Measurements from ENCODE around the gene AP2A2. TPM values are rescaled to one million over a fixed set of nuclear protein-coding genes. Genes with fewer than 3 reads are reported as not detected.

Gene AP2A2
- total RNA-seq, 2 experiments from 2014 or later = 45.9 to 46.6 TPM

DNA sequence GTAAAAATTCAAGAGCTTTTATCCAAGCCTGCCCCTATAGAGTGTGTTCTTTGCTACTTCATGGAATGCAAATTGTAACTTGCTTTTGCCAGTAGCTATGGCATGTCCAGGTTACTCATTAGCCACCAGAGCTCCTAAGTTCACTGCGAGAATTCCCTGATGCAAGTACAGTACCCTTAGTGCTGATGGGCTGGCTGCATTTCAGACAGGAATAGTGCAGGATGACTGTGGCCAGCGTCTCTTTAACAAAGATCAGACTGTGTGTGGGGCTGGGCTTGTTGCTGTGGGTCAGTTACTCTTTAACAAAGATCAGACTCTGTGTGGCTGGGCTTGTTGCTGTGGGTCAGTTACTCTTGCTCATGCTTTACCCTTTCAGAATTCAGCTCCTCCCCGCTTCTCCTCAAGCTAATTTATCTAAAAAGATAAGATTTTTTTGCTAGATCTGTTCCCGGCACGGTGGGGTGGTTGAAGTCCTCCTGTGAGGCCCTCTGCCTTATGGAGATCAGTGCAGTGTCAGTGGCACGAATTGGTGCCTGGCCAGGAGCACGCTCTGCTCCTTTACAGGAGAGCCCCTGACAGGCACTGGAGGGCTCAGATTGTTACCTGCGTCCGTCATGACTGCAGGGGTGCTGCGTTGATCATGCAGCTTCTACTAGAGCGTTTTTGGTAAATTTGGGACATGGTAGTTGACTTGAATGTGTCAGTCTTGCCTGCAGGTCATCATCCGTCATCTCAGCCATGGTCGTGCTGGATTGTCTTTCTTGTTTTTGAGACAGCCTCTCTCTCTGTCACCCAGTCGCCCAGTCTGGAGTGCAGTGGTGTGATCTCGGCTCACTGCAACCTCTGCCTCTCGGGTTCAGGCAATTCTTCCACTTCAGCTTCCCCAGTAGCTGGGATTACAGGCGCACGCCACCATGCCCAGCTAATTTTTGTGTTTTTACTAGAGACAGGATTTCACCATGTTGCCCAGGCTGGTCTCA is 27.0 kb downstream of the AP2A2 start:
- peaks cover 28% of the 10 kb centered on the region for H3K4me1 Mint-ChIP-seq (ENCODE audit: low read depth)
- Histone ChIP-seq H3K36me3 (ENCODE audit: insufficient read depth, low read length) (peaks cover 17% of the 10 kb centered on the region), H3K4me3 (ENCODE audit: low read length) (no peak overlapping the region), H3K9me3 (ENCODE audit: control insufficient read depth in 1 of 2, insufficient read depth in 1 of 2, low read length in 2 of 2) (peaks cover 5 to 10% of the 10 kb centered on the region in 2 experiments), H3K4me1 (ENCODE audit: insufficient read depth, low read length) (peaks cover 8% of the 10 kb centered on the region), H3K27me3 (ENCODE audit: control insufficient read depth in 1 of 2, insufficient read depth in 2 of 2, low read length in 2 of 2) (no peaks in the 10 kb centered on the region), H3K27ac (ENCODE audit: low read depth in 1 of 2, low read length in 2 of 2) (no peak overlapping the region)
- CTCF ChIA-PET = no interaction called here
- peaks cover 58% of the 10 kb centered on the region for H3K36me3 Mint-ChIP-seq (ENCODE audit: low read depth)
- POLR2A ChIA-PET = interaction anchor here (0.6 kb wide), 1 partner anchor 10 kb away, joined by 3 read pairs; no protein-coding TSS in a partner anchor
- H3K27ac Mint-ChIP-seq = no peak overlapping the region
- H3K9me3 Mint-ChIP-seq = peaks cover 2% of the 10 kb centered on the region
- DNase-seq (no peak), ATAC-seq (ENCODE audit: poor library complexity) (no peak)
- TF ChIP-seq, protein P1, sequence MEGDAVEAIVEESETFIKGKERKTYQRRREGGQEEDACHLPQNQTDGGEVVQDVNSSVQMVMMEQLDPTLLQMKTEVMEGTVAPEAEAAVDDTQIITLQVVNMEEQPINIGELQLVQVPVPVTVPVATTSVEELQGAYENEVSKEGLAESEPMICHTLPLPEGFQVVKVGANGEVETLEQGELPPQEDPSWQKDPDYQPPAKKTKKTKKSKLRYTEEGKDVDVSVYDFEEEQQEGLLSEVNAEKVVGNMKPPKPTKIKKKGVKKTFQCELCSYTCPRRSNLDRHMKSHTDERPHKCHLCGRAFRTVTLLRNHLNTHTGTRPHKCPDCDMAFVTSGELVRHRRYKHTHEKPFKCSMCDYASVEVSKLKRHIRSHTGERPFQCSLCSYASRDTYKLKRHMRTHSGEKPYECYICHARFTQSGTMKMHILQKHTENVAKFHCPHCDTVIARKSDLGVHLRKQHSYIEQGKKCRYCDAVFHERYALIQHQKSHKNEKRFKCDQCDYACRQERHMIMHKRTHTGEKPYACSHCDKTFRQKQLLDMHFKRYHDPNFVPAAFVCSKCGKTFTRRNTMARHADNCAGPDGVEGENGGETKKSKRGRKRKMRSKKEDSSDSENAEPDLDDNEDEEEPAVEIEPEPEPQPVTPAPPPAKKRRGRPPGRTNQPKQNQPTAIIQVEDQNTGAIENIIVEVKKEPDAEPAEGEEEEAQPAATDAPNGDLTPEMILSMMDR (IDR thresholded peaks at IDR 0.05) = no peak
- intact Hi-C loops (cut with DNase I, micrococcal nuclease) = no loop called here
- H3K27me3 Mint-ChIP-seq = no peaks in the 10 kb centered on the region
- H3K4me3 Mint-ChIP-seq = no peak overlapping the region

DNA sequence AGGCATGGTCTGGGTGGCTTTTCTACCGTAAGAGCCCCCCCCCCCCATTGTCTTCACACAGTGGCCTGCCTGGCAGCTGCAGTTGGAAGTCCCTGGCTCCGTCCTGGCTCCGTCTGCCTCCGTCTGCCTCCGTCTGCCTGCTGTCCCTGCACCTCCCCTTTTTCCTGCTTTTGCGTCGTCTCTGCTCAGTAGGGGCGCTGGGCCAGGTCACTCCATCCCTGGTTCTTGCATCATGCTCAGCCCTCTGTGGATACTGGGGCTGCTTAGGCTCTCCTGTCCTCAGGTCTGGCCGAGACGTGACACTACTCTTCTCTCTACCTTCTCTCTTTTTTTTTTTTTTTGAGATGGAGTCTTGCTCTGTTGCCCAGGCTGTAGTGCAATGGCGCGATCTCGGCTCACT is 27.8 kb downstream of the AP2A2 start:
- H3K4me3 Mint-ChIP-seq = no peak overlapping the region
- no peak for ATAC-seq (ENCODE audit: poor library complexity)
- no peak for DNase-seq
- H3K27ac Mint-ChIP-seq = no peak overlapping the region
- CTCF ChIA-PET = no interaction called here
- H3K27me3 ChIP-seq (ENCODE audit: control insufficient read depth in 1 of 2, insufficient read depth in 2 of 2, low read length in 2 of 2) = no peaks in the 10 kb centered on the region
- TF ChIP-seq, protein P1 (IDR thresholded peaks at IDR 0.05) = no peak
- no peak overlapping the region for H3K27ac ChIP-seq (ENCODE audit: low read depth in 1 of 2, low read length in 2 of 2)
- H3K4me1 Mint-ChIP-seq (ENCODE audit: low read depth) = peaks cover 28% of the 10 kb centered on the region
- H3K4me3 ChIP-seq (ENCODE audit: low read length) = no peak overlapping the region
- intact Hi-C loops (cut with DNase I, micrococcal nuclease) = no loop called here
- H3K9me3 ChIP-seq (ENCODE audit: control insufficient read depth in 1 of 2, insufficient read depth in 1 of 2, low read length in 2 of 2) = peaks cover 5 to 10% of the 10 kb centered on the region in 2 experiments
- POLR2A ChIA-PET = no interaction called here
- H3K36me3 Mint-ChIP-seq (ENCODE audit: low read depth) = peaks cover 58% of the 10 kb centered on the region
- H3K9me3 Mint-ChIP-seq = peaks cover 2% of the 10 kb centered on the region
- peaks cover 21% of the 10 kb centered on the region for H3K36me3 ChIP-seq (ENCODE audit: insufficient read depth, low read length)
- peaks cover 8% of the 10 kb centered on the region for H3K4me1 ChIP-seq (ENCODE audit: insufficient read depth, low read length)
- H3K27me3 Mint-ChIP-seq = no peaks in the 10 kb centered on the region

DNA sequence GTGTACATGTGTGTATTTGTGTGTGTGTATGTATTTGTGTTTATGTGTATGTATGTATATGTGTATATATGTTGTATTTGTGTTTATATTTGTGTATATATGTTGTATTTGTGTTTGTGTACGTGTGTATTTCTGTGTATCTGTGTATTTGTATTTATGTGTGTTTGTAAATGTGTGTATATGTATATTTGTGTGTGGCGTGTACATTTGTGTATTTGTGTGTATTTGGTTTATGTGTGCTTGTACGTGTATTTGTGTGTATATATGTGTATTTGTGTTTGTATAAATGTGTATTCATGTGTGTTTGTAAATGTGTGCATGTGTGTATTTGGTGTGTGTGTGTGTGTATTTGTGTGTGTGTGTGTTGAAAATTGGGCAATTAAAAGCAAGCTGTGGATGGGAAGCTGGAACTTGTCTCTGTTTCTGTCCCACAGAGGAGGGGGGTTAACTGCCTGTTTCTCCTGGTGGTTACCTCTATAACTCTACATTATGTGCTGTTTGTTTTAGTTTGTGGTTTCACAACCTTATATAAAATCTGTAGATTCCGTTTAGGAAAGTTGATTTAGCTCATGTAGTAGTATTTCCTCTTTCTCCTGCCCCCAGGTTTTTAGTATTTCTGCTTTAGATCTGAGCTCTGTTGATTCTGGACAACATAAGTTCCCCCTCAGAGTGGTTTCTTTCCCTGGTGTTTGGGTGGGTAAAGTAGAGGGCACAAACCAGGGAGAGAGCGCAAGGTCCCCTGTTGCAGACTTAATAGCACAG is 28.9 kb downstream of the AP2A2 start:
- POLR2A ChIA-PET = interaction anchor here (0.6 kb wide), 1 partner anchor 47 kb away, joined by 3 read pairs; no protein-coding TSS in a partner anchor
- no peak overlapping the region for H3K4me3 ChIP-seq (ENCODE audit: low read length)
- H3K36me3 ChIP-seq (ENCODE audit: insufficient read depth, low read length) = peaks cover 21% of the 10 kb centered on the region
- no peaks in the 10 kb centered on the region for H3K27me3 ChIP-seq (ENCODE audit: control insufficient read depth in 1 of 2, insufficient read depth in 2 of 2, low read length in 2 of 2)
- H3K27ac ChIP-seq (ENCODE audit: low read depth in 1 of 2, low read length in 2 of 2) = no peak overlapping the region
- intact Hi-C loops (cut with DNase I, micrococcal nuclease) = no loop called here
- H3K9me3 Mint-ChIP-seq = peaks cover 2% of the 10 kb centered on the region
- ATAC-seq (ENCODE audit: poor library complexity) (no peak), DNase-seq (no peak)
- no peak overlapping the region for H3K4me3 Mint-ChIP-seq
- peaks cover 8% of the 10 kb centered on the region for H3K4me1 ChIP-seq (ENCODE audit: insufficient read depth, low read length)
- H3K27ac Mint-ChIP-seq = peak overlapping the region; percentile 47
- H3K36me3 Mint-ChIP-seq (ENCODE audit: low read depth) = peaks cover 55% of the 10 kb centered on the region
- CTCF ChIA-PET = no interaction called here
- peaks cover 28% of the 10 kb centered on the region for H3K4me1 Mint-ChIP-seq (ENCODE audit: low read depth)
- H3K27me3 Mint-ChIP-seq = no peaks in the 10 kb centered on the region
- peaks cover 1 to 4% of the 10 kb centered on the region in 2 experiments for H3K9me3 ChIP-seq (ENCODE audit: control insufficient read depth in 1 of 2, insufficient read depth in 1 of 2, low read length in 2 of 2)
- TF ChIP-seq, protein P1 (IDR thresholded peaks at IDR 0.05) = no peak

Data from CD4-positive, alpha-beta T cell (primary cell).